LNCaP clone FGC (cell line): ENCODE data around the gene CENPX.
A peak's percentile ranks its signal among the peaks of the same experiment; 100 is the strongest.
"Not testable (repeated sequence)": the region's sequence is repeated elsewhere in the genome, so short reads cannot be mapped to it uniquely, and the experiment has no call there.

Source experiments
- DNase-seq: peaks from one replicate; pipeline ENCODE4 v3.0.0-alpha.2; 2011; ENCODE audit warnings: low read depth
- H3K4me3 ChIP-seq: 2 replicates; pipeline ENCODE4 v1.5.1; 2011; ENCODE audit warnings: mild to moderate bottlenecking, low read depth, low read length, control low read depth
- TF ChIP-seq, protein P1 (sequence below): IDR thresholded peaks from 2 replicates; pipeline ENCODE4 v1.5.1; 2012; ENCODE audit warnings: mild to moderate bottlenecking; ENCODE audit not compliant: control insufficient read depth, insufficient read depth; ENCODE audit errors: extremely low read depth

Gene CENPX

DNA sequence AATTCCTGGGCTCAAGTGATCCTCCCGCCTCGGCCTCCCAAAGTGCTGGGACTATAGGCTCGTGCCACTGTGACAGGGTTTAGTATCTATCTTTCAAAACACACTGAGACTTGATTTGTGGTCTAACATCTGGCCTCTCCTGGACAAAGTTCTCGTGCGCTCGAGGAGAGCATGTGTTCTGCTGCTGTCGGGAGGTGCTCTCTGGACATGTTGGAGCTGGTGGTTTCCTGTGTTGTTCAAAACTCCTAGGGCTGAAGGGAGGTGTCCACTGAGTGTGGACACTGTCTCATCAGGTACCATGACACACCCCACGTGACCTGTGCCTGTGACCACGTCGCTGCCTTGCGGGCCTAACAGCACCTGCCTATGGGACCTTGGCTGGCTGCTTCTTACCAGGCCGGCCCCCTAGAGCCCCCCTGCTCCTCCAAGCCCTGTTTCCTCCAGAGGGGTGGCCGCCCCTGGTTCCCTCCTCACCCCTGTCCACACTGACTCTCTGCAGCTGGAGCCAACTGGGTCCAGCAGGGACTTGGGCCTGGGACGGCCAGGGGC is 23.3 kb upstream of the CENPX start:
- TF ChIP-seq, protein P1, sequence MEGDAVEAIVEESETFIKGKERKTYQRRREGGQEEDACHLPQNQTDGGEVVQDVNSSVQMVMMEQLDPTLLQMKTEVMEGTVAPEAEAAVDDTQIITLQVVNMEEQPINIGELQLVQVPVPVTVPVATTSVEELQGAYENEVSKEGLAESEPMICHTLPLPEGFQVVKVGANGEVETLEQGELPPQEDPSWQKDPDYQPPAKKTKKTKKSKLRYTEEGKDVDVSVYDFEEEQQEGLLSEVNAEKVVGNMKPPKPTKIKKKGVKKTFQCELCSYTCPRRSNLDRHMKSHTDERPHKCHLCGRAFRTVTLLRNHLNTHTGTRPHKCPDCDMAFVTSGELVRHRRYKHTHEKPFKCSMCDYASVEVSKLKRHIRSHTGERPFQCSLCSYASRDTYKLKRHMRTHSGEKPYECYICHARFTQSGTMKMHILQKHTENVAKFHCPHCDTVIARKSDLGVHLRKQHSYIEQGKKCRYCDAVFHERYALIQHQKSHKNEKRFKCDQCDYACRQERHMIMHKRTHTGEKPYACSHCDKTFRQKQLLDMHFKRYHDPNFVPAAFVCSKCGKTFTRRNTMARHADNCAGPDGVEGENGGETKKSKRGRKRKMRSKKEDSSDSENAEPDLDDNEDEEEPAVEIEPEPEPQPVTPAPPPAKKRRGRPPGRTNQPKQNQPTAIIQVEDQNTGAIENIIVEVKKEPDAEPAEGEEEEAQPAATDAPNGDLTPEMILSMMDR = no peak
- H3K4me3 ChIP-seq = no peak overlapping the region
- DNase-seq = no peak

DNA sequence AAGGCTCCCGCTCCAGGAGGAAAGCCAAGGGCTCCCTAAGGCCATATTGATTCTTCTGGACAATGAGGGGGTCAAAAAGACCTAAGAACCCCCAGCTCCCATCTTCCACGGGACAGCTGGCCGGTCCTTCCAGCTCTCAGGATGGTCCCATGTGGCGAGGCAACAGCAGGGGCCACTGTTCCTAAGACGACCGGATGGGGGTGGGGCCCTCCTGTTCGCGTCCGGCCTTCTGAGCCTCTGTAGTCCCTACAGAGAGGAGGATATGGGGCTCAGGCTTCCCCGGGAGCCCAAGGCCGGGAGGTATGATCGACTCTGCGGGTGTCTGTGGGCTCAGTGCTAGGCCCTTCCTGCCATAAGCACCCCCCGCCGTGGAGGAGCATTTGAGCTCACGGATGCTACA is 20.8 kb upstream of the CENPX start:
- H3K4me3 ChIP-seq = no peak overlapping the region
- TF ChIP-seq, protein P1 = no peak

DNA sequence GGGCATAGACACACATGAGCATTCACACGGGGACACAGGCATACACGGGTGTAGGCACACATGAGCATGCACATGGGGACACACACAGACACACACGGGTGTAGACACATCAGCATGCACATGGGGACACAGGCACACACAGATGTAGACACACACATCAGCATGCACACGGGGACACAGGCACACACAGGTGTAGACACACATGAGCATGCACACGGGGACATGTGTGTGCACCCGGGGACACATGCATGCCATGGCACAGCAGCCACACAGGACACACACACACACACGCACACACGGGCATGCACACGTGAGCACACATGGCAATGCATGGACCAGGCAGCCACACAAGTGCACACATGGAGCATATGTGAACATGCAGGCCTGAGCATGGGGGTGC is 20.0 kb upstream of the CENPX start:
- TF ChIP-seq, protein P1 = no peak
- no peak for DNase-seq

More for the DNA sequence above, 20.8 kb upstream of the CENPX start:
- no peak for DNase-seq

DNA sequence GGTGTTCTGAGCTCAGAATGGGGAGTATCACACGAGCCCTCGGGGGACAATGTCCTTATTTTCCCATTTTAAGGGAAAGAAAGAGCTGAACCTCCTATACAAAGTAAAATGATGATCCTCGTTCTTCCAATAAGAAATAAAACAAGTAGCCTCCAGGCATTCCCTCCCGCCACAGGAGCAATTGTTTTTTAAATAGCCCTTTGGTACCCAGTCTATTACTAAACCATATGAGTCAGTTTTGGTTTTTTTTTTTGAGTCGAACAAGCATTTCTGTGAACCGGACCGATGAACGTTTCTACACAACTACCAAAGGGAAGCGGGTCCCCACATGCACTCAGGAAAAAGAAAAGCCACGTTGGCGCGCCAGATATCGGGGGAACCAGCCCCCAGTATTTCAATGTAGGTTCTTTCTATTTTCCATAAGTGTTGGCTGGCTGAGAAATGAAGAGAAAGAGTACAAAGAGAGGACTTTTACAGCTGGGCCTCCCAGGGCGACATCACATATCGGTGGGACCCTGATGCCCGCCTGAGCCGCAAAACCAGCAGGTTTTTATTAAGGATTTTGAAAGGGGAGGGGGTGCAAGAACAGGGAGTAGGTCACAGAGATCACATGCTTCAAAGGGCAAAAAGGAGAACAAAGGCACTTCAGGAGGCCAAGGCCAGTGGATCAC is 18.6 kb upstream of the CENPX start:
- DNase-seq = no peak
- TF ChIP-seq, protein P1 = no peak
- H3K4me3 ChIP-seq = no peak overlapping the region

More for the DNA sequence above, 20.0 kb upstream of the CENPX start:
- no peak overlapping the region for H3K4me3 ChIP-seq

DNA sequence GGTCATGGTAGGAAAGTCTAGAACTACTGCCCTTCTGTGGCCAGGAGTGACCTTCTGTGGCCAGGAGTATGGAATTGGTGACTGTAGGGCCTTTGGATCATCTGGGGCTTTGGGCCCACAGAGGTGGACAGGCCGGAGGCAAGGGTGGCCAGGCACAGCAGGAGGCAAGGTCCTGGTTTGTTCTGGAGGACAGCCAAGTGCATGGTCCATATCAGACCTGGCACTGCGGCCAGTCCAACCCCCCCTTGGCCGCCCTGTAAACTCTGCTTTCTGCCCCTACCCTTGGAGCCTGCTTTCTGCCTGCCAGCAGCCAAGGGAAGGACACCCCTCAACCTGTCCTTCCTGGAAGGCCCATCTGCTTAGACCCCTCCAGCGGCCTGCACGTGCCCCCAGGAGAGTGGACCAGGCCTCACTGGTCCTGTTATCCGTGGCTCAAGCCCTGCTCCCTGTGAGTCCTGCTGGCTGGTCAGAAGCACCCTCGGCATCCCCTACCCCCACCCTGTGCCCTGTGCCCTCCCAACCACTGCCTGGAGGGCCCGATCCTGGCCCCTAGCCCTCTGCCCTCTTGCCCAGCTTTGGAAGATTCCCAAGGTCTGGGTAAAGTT is 17.1 kb upstream of the CENPX start:
- H3K4me3 ChIP-seq = no peak overlapping the region
- TF ChIP-seq, protein P1 = no peak

DNA sequence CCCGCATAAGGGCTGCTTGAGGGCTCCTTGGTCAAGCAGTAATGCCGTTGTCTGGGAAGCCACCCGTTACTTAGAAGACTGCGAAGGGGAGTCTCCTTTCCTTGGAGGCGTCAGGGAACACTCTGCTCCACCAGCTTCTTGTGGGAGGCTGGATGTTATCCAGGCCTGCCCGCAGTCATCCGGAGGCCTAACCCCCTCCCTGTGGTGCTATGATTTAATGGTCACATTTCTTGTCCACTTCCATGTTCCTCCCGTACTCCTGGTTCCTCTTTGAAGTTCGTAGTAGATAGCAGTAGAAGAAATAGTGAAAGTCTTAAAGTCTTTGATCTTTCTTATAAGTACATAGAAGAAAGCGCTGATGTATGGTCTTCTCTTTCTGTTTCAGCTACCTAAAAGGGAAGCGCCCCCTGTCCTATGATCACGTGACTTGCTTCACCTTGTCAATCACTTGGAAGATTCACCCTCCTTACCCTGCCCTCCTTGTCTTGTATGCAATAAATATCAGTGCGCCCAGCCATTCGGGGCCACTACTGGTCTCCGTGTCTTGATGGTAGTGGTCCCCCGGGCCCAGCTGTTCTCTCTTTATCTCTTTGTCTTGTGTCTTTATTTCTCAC is 16.2 kb upstream of the CENPX start:
- DNase-seq, H3K4me3 ChIP-seq: not testable (repeated sequence)

More for the DNA sequence above, 17.1 kb upstream of the CENPX start:
- no peak for DNase-seq

DNA sequence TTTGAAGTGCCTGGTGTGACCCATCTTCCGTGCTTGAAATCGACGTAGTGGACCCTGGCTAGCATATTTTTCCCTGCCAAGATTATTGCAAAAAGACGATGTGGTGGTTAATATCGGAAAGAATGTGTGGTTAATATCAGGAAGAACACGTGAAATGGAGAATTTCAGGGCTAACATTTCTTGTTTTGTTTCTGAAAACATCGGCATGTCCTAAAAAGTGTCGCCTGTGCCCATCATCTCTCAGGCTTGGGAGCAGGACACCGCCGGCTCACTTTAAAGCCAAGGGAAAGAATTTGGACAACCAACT is 15.2 kb upstream of the CENPX start:
- DNase-seq = no peak
- peak overlapping the region; percentile 87 for H3K4me3 ChIP-seq
- TF ChIP-seq, protein P1 = no peak
